Naive thymus-derived CD4-positive, alpha-beta T cell (primary cell): ENCODE data around the gene FAM193A. TPM values are rescaled to one million over a fixed set of nuclear protein-coding genes. Genes with fewer than 3 reads are reported as not detected.
"Not testable (repeated sequence)": the region's sequence is repeated elsewhere in the genome, so short reads cannot be mapped to it uniquely, and the experiment has no call there.

Experiments used
- ATAC-seq: fragments of 150-1000 bp; cut with Tn5 transposase; 2 replicates; pipeline ENCODE4 v1.10.0; 2021; ENCODE audit warnings: mild to moderate bottlenecking, moderate library complexity
- CTCF ChIA-PET: fragments of 350-600 bp; sonication (Branson Sonifier 250); formaldehyde crosslinking; loops from one replicate; lab custom pipeline; 2021; ENCODE audit warnings: antibody characterized with exemption; lab: Charles Lee
- POLR2A ChIA-PET: fragments of 350-600 bp; sonication (Branson Sonifier 250); formaldehyde crosslinking; loops from one replicate; lab custom pipeline; 2021; ENCODE audit warnings: antibody characterized with exemption, inconsistent platforms; lab: Charles Lee
- DNase-seq, 9 donors: peaks; one replicate each; pipeline versions ENCODE4 v3.0.0 to v3.0.0-alpha.2; 2020 to 2022; ENCODE audit warnings: mixed read lengths in 1 of 9
- H3K27ac ChIP-seq: one replicate; pipeline ENCODE4 v1.7.0; 2013; ENCODE audit warnings: mild to moderate bottlenecking, low read depth, low read length, moderate library complexity
- H3K27me3 ChIP-seq, 2 donors: one replicate each; pipeline ENCODE4 v1.7.0; 2013; ENCODE audit warnings: low read length in 2 of 2, mild to moderate bottlenecking in 2 of 2, moderate library complexity in 2 of 2; ENCODE audit not compliant: control insufficient read depth in 2 of 2, insufficient read depth in 2 of 2
- H3K36me3 ChIP-seq, 3 experiments: 1 replicate in 2 of 3; 2 replicates in 1 of 3; pipeline ENCODE4 v1.7.0; 2013; ENCODE audit warnings: low read length in 3 of 3, mild to moderate bottlenecking in 3 of 3, moderate library complexity in 1 of 3; ENCODE audit not compliant: insufficient read depth in 3 of 3, control insufficient read depth in 2 of 3
- H3K4me1 ChIP-seq, 2 donors: one replicate each; pipeline ENCODE4 v1.7.0; 2013; ENCODE audit warnings: low read length in 2 of 2, mild to moderate bottlenecking in 2 of 2, moderate library complexity in 1 of 2; ENCODE audit not compliant: control insufficient read depth in 2 of 2, insufficient read depth in 2 of 2
- H3K4me3 ChIP-seq: 2 replicates; pipeline ENCODE4 v1.7.0; 2013; ENCODE audit warnings: mild to moderate bottlenecking, low read length
- H3K9me3 ChIP-seq, 3 experiments: 1 replicate in 2 of 3; 2 replicates in 1 of 3; pipeline ENCODE4 v1.7.0; 2013; ENCODE audit warnings: low read length in 3 of 3; ENCODE audit not compliant: control insufficient read depth in 2 of 3
- H3K27ac Mint-ChIP-seq, 9 donors: one replicate each; pipeline ENCODE4 v1.8.0; 2020 to 2022; ENCODE audit warnings: mixed read lengths in 9 of 9, mild to moderate bottlenecking in 8 of 9, moderate library complexity in 5 of 9, inconsistent platforms in 2 of 9
- H3K27me3 Mint-ChIP-seq, 5 donors: one replicate each; pipeline ENCODE4 v1.8.0; 2021 to 2022; ENCODE audit warnings: mixed read lengths in 5 of 5, mild to moderate bottlenecking in 1 of 5
- H3K36me3 Mint-ChIP-seq, 5 donors: one replicate each; pipeline ENCODE4 v1.8.0; 2020 to 2022; ENCODE audit warnings: mixed read lengths in 5 of 5, mild to moderate bottlenecking in 3 of 5, inconsistent platforms in 1 of 5
- H3K4me1 Mint-ChIP-seq, 7 donors: one replicate each; pipeline ENCODE4 v1.8.0; 2020 to 2022; ENCODE audit warnings: mixed read lengths in 7 of 7, mild to moderate bottlenecking in 3 of 7, inconsistent platforms in 1 of 7
- H3K4me3 Mint-ChIP-seq, 10 donors: one replicate each; pipeline ENCODE4 v1.8.0; 2020 to 2022; ENCODE audit warnings: mild to moderate bottlenecking in 10 of 10, mixed read lengths in 10 of 10, moderate library complexity in 6 of 10, inconsistent platforms in 2 of 10
- H3K9me3 Mint-ChIP-seq, 11 donors: one replicate each; pipeline ENCODE4 v1.8.0; 2020 to 2022; ENCODE audit warnings: mixed read lengths in 11 of 11, mild to moderate bottlenecking in 4 of 11, inconsistent platforms in 1 of 11, moderate library complexity in 1 of 11
- intact Hi-C, 2 donors: fragments of 100-400 bp; cut with micrococcal nuclease; formaldehyde crosslinking; loops; one replicate each; pipeline ENCODE4 v1.15.1; 2023
- polyA plus RNA-seq, 2 donors: library from polyadenylated mRNA; unstranded; fragments of 300-500 nt; fragmentation: Illumina TruSeq; gene quantifications; one replicate each; pipeline ENCODE4 v1.2.3, GENCODE V29; 2021
- total RNA-seq, 6 experiments: library from RNA in 5 of 6; stranded (reverse) in 5 of 6; gene quantifications; 1 replicate in 5 of 6; 2 replicates in 1 of 6; pipeline ENCODE4 v1.2.3 and lab custom pipeline; 2021 to 2026

Gene FAM193A
- total and polyA plus RNA-seq, 7 experiments from 2014 or later: 2.2 to 47.2 (median 39.8) TPM

GRCh38 chr4:2587213-2587823 is 50.9 kb downstream of the FAM193A start:
- no peak for ATAC-seq
- Mint-ChIP-seq H3K4me3 (peak overlapping the region in 2 of 10 donors; percentile 40 to 58), H3K27ac (peak overlapping the region in 6 of 9 donors; percentile 31 to 81 (median 51)), H3K36me3 (peaks cover 0 to 11% (median 3%) of the 10 kb centered on the region in 5 donors), H3K4me1 (peaks cover 43 to 94% (median 79%) of the 10 kb centered on the region in 7 donors), H3K27me3 (no peaks in the 10 kb centered on the region), H3K9me3 (no peaks in the 10 kb centered on the region)
- ChIA-PET CTCF (interaction anchor here (0.6 kb wide), 1 partner anchor 17 kb away, joined by 3 read pairs; no protein-coding TSS in a partner anchor), POLR2A (no interaction called here)
- H3K9me3 ChIP-seq: no peaks in the 10 kb centered on the region
- no peak overlapping the region for H3K4me3 ChIP-seq
- intact Hi-C loops: no loop called here
- no peaks in the 10 kb centered on the region for H3K27me3 ChIP-seq
- H3K36me3 ChIP-seq: no peaks in the 10 kb centered on the region
- H3K27ac ChIP-seq: no peak overlapping the region
- peaks cover 10 to 23% of the 10 kb centered on the region in 2 donors for H3K4me1 ChIP-seq
- no peak for DNase-seq

- H3K4me1 Mint-ChIP-seq: peaks cover 46 to 94% (median 80%) of the 10 kb centered on the region in 7 donors
- H3K27ac Mint-ChIP-seq: peak overlapping the region in 7 of 9 donors; percentile 2 to 73 (median 35)
- H3K27me3 Mint-ChIP-seq: no peaks in the 10 kb centered on the region
Measured at GRCh38 chr4:2588259-2588658, 51.8 kb downstream of the FAM193A start.

GRCh38 chr4:2591189-2591588 is 54.7 kb downstream of the FAM193A start:
- DNase-seq (peak in 1 of 9 donors; percentile 10), ATAC-seq (peak; percentile 61)
- Histone ChIP-seq H3K27me3 (no peaks in the 10 kb centered on the region), H3K9me3 (no peaks in the 10 kb centered on the region), H3K36me3 (peaks cover 0 to 6% (median 0%) of the 10 kb centered on the region in 3 experiments), H3K4me3 (no peak overlapping the region), H3K27ac (no peak overlapping the region), H3K4me1 (peaks cover 14 to 23% of the 10 kb centered on the region in 2 donors)
- Mint-ChIP-seq H3K27ac (peak overlapping the region in 8 of 9 donors; percentile 63 to 85 (median 68)), H3K4me3 (peak overlapping the region in 8 of 10 donors; percentile 17 to 58 (median 34)), H3K4me1 (peaks cover 52 to 87% (median 76%) of the 10 kb centered on the region in 7 donors), H3K36me3 (peaks cover 0 to 2% (median 0%) of the 10 kb centered on the region in 5 donors), H3K27me3 (no peaks in the 10 kb centered on the region), H3K9me3 (no peaks in the 10 kb centered on the region)
- CTCF ChIA-PET: no interaction called here
- POLR2A ChIA-PET: no interaction called here
- intact Hi-C loops: no loop called here

More at GRCh38 chr4:2588259-2588658, 51.8 kb downstream of the FAM193A start:
- H3K36me3 ChIP-seq: no peaks in the 10 kb centered on the region
- Mint-ChIP-seq H3K9me3 (no peaks in the 10 kb centered on the region), H3K4me3 (peak overlapping the region in 3 of 10 donors; percentile 12 to 58 (median 20)), H3K36me3 (peaks cover 0 to 7% (median 0%) of the 10 kb centered on the region in 5 donors)
- DNase-seq (no peak), ATAC-seq (no peak)
- intact Hi-C loops: no loop called here
- no peaks in the 10 kb centered on the region for H3K9me3 ChIP-seq
- no peaks in the 10 kb centered on the region for H3K27me3 ChIP-seq
- no peak overlapping the region for H3K4me3 ChIP-seq
- CTCF ChIA-PET: no interaction called here
- peaks cover 14 to 23% of the 10 kb centered on the region in 2 donors for H3K4me1 ChIP-seq
- POLR2A ChIA-PET: no interaction called here
- no peak overlapping the region for H3K27ac ChIP-seq

GRCh38 chr4:2592014-2592413 is 55.6 kb downstream of the FAM193A start:
- H3K36me3 Mint-ChIP-seq, H3K4me3 Mint-ChIP-seq, H3K27me3 Mint-ChIP-seq, intact Hi-C loops, H3K9me3 Mint-ChIP-seq, DNase-seq, POLR2A ChIA-PET, H3K27me3 ChIP-seq, H3K27ac ChIP-seq, CTCF ChIA-PET, H3K4me3 ChIP-seq, ATAC-seq, H3K9me3 ChIP-seq: not testable (repeated sequence)
- peaks cover 51 to 87% (median 76%) of the 10 kb centered on the region in 7 donors for H3K4me1 Mint-ChIP-seq
- peaks cover 0 to 14% (median 0%) of the 10 kb centered on the region in 3 experiments for H3K36me3 ChIP-seq
- H3K4me1 ChIP-seq: peaks cover 14 to 17% of the 10 kb centered on the region in 2 donors
- peak overlapping the region in 6 of 9 donors; percentile 38 to 85 (median 75) for H3K27ac Mint-ChIP-seq

GRCh38 chr4:2592572-2592971 is 56.1 kb downstream of the FAM193A start:
- peak overlapping the region in 1 of 10 donors; percentile 29 for H3K4me3 Mint-ChIP-seq

GRCh38 chr4:2593003-2593402 is 56.6 kb downstream of the FAM193A start:
- H3K4me3 ChIP-seq: no peak overlapping the region
- peaks cover 0 to 15% (median 0%) of the 10 kb centered on the region in 3 experiments for H3K36me3 ChIP-seq
- no peaks in the 10 kb centered on the region for H3K27me3 ChIP-seq
- CTCF ChIA-PET: no interaction called here
- no peak overlapping the region for H3K27ac ChIP-seq
- peak overlapping the region in 8 of 9 donors; percentile 16 to 84 (median 60) for H3K27ac Mint-ChIP-seq
- peaks cover 12 to 14% of the 10 kb centered on the region in 2 donors for H3K4me1 ChIP-seq
- peaks cover 0 to 17% (median 3%) of the 10 kb centered on the region in 5 donors for H3K36me3 Mint-ChIP-seq
- ATAC-seq: no peak
- DNase-seq: no peak
- H3K4me3 Mint-ChIP-seq: peak overlapping the region in 2 of 10 donors; percentile 16 to 25
- POLR2A ChIA-PET: interaction anchor here (0.6 kb wide), 1 partner anchor 42 kb away, joined by 3 read pairs; no protein-coding TSS in a partner anchor
- no peaks in the 10 kb centered on the region for H3K9me3 Mint-ChIP-seq
- no peaks in the 10 kb centered on the region for H3K27me3 Mint-ChIP-seq
- peaks cover 50 to 87% (median 76%) of the 10 kb centered on the region in 7 donors for H3K4me1 Mint-ChIP-seq
- intact Hi-C loops: no loop called here
- H3K9me3 ChIP-seq: no peaks in the 10 kb centered on the region

More at GRCh38 chr4:2592572-2592971, 56.1 kb downstream of the FAM193A start:
- Histone ChIP-seq H3K27me3 (no peaks in the 10 kb centered on the region), H3K9me3 (no peaks in the 10 kb centered on the region), H3K4me1 (peaks cover 14 to 17% of the 10 kb centered on the region in 2 donors), H3K27ac (no peak overlapping the region), H3K36me3 (peaks cover 0 to 15% (median 0%) of the 10 kb centered on the region in 3 experiments), H3K4me3 (no peak overlapping the region)
- ATAC-seq (peak; percentile 48), DNase-seq (no peak)
- ChIA-PET CTCF (no interaction called here), POLR2A (interaction anchor here (0.6 kb wide), 1 partner anchor 41 kb away, joined by 3 read pairs; no protein-coding TSS in a partner anchor)
- Mint-ChIP-seq H3K27ac (peak overlapping the region; percentile 23 to 85 (median 66)), H3K4me1 (peaks cover 53 to 87% (median 76%) of the 10 kb centered on the region in 7 donors), H3K36me3 (peaks cover 0 to 13% (median 3%) of the 10 kb centered on the region in 5 donors), H3K27me3 (no peaks in the 10 kb centered on the region), H3K9me3 (no peaks in the 10 kb centered on the region)
- intact Hi-C loops: no loop called here
